NCI-H146 (cell line): ENCODE data around the gene CASTOR2.
"Not testable (repeated sequence)": the region's sequence is repeated elsewhere in the genome, so short reads cannot be mapped to it uniquely, and the experiment has no call there.

Experiments used
- DNase-seq: peaks from one replicate; lab custom pipeline; 2025; lab: John Stamatoyannopoulos, UW

Gene CASTOR2

GRCh38 chr7:75054744-75055143, 90.2 kb downstream of the CASTOR2 start:
- no peak for DNase-seq

GRCh38 chr7:75055155-75055554, 90.7 kb downstream of the CASTOR2 start:
- no peak for DNase-seq

GRCh38 chr7:75055830-75056772, 91.6 kb downstream of the CASTOR2 start:
- DNase-seq, result no peak

- no peak for DNase-seq
Observed at GRCh38 chr7:75058406-75058805, 93.9 kb downstream of the CASTOR2 start.

GRCh38 chr7:75064291-75064690, 99.8 kb downstream of the CASTOR2 start:
- DNase-seq, result no peak

GRCh38 chr7:75064801-75065200, 100.3 kb downstream of the CASTOR2 start:
- no peak for DNase-seq

GRCh38 chr7:75066521-75066920, 102.0 kb downstream of the CASTOR2 start:
- DNase-seq, result no peak

- DNase-seq, result no peak
Observed at GRCh38 chr7:75072981-75073283, 108.4 kb downstream of the CASTOR2 start.

- not testable (repeated sequence) for DNase-seq
Observed at GRCh38 chr7:75074262-75074641, 109.7 kb downstream of the CASTOR2 start.
